BJ (cell line): ENCODE measurements around the gene TBL1XR1. TPM values are rescaled to one million over a fixed set of nuclear protein-coding genes. Genes with fewer than 3 reads are reported as not detected.

ENCODE experiments used
- CTCF ChIA-PET: fragments of 350-600 bp; formaldehyde crosslinking; extraction: SDS; loops from one replicate; lab custom pipeline; 2021; ENCODE audit warnings: antibody characterized with exemption, inconsistent platforms; lab: Yijun Ruan, JAX
- POLR2A ChIA-PET: fragments of 300-600 bp; sonication (Branson Sonifier 250); formaldehyde crosslinking; extraction: SDS; loops from one replicate; lab custom pipeline; 2021; ENCODE audit warnings: antibody characterized with exemption; lab: Charles Lee
- DNase-seq: peaks from one replicate; pipeline ENCODE4 v3.0.0-alpha.2; 2011; ENCODE audit warnings: low read depth
- H3K27me3 ChIP-seq: 2 replicates; pipeline ENCODE4 v1.6.0; 2011; ENCODE audit warnings: low read length; ENCODE audit not compliant: control insufficient read depth, insufficient read depth
- H3K36me3 ChIP-seq: 2 replicates; pipeline ENCODE4 v1.5.1; 2011; ENCODE audit warnings: low read length; ENCODE audit not compliant: control insufficient read depth, insufficient read depth
- H3K4me3 ChIP-seq: 2 replicates; pipeline ENCODE4 v1.5.1; 2011; ENCODE audit warnings: low read depth, mild to moderate bottlenecking, control low read depth, low read length
- CTCF ChIP-seq: IDR thresholded peaks from 2 replicates; pipeline ENCODE4 v1.5.1; 2011; ENCODE audit warnings: low read depth, mild to moderate bottlenecking, control low read depth, inconsistent platforms, low read length, moderate library complexity; ENCODE audit not compliant: insufficient read depth
- polyA plus RNA-seq: library from polyadenylated mRNA; depleted of rRNA; stranded (reverse); fragments of >200 nt; gene quantifications from 2 replicates; pipeline ENCODE4 v1.2.3, GENCODE V29; 2011

The TBL1XR1 gene
- polyA plus RNA-seq, 1 experiment, result 95.4 TPM

GRCh38 chr3:177066068-177066467, 131.2 kb downstream of the TBL1XR1 start:
- DNase-seq, result no peak
- no peak for TF ChIP-seq CTCF
- CTCF ChIA-PET, result no interaction called here

GRCh38 chr3:177065285-177066033, 131.8 kb downstream of the TBL1XR1 start:
- no peaks in the 10 kb centered on the region for H3K36me3 ChIP-seq
- no peak overlapping the region for H3K4me3 ChIP-seq
- ChIA-PET CTCF (no interaction called here), POLR2A (no interaction called here)
- TF ChIP-seq CTCF, result no peak
- H3K27me3 ChIP-seq, result no peaks in the 10 kb centered on the region
- DNase-seq, result no peak

More at GRCh38 chr3:177066068-177066467, 131.2 kb downstream of the TBL1XR1 start:
- Histone ChIP-seq H3K36me3 (no peaks in the 10 kb centered on the region), H3K27me3 (no peaks in the 10 kb centered on the region), H3K4me3 (no peak overlapping the region)
- POLR2A ChIA-PET, result no interaction called here

GRCh38 chr3:177062052-177062732, 135.1 kb downstream of the TBL1XR1 start:
- H3K27me3 ChIP-seq, result no peaks in the 10 kb centered on the region
- H3K4me3 ChIP-seq, result no peak overlapping the region
- no peak for TF ChIP-seq CTCF
- no peak for DNase-seq
- POLR2A ChIA-PET, result no interaction called here
- CTCF ChIA-PET, result no interaction called here
- H3K36me3 ChIP-seq, result no peaks in the 10 kb centered on the region

GRCh38 chr3:177061369-177061768, 135.9 kb downstream of the TBL1XR1 start:
- no peak for TF ChIP-seq CTCF
- ChIA-PET POLR2A (no interaction called here), CTCF (no interaction called here)
- Histone ChIP-seq H3K36me3 (no peaks in the 10 kb centered on the region), H3K4me3 (no peak overlapping the region), H3K27me3 (no peaks in the 10 kb centered on the region)
- DNase-seq, result no peak

- no peak for TF ChIP-seq CTCF
- CTCF ChIA-PET, result no interaction called here
- Histone ChIP-seq H3K36me3 (no peaks in the 10 kb centered on the region), H3K27me3 (no peaks in the 10 kb centered on the region), H3K4me3 (no peak overlapping the region)
- DNase-seq, result no peak
- POLR2A ChIA-PET, result no interaction called here
These were observed 136.8 kb downstream of the TBL1XR1 start for GRCh38 chr3:177060492-177060891.
